HCT116 (cell line): Measurements from ENCODE around the gene BARX1.

ENCODE experiments used
- EGR1 ChIP-seq: IDR thresholded peaks from 2 replicates; pipeline ENCODE4 v1.6.1; 2012; ENCODE audit warnings: low read depth
- EZH2 ChIP-seq: fragments of 200-600 bp; sonication (generic); IDR thresholded peaks from 2 replicates; pipeline ENCODE4 v1.6.1; 2017; ENCODE audit warnings: antibody characterized with exemption, mixed run types
- FOSL1 ChIP-seq: IDR thresholded peaks from 2 replicates; pipeline ENCODE4 v1.6.1; 2012; ENCODE audit warnings: low read depth
- POLR2A ChIP-seq: IDR thresholded peaks from 2 replicates; pipeline ENCODE4 v1.7.0; 2011; ENCODE audit warnings: borderline replicate concordance; ENCODE audit not compliant: insufficient read depth, insufficient read length; ENCODE audit errors: extremely low read depth
- RAD21 ChIP-seq: IDR thresholded peaks from 2 replicates; pipeline ENCODE4 v1.6.1; 2012; ENCODE audit warnings: low read depth, mild to moderate bottlenecking
- YY1 ChIP-seq: IDR thresholded peaks from 2 replicates; pipeline ENCODE4 v1.6.1; 2011; ENCODE audit warnings: low read length, low read depth, moderate library complexity, mild to moderate bottlenecking; ENCODE audit not compliant: insufficient replicate concordance; ENCODE audit errors: extremely low read depth
- ZNF274 ChIP-seq: fragments of 200-500 bp; sonication (Bioruptor generic); IDR thresholded peaks from 2 replicates; pipeline ENCODE4 v1.6.1; 2014; ENCODE audit warnings: mild to moderate bottlenecking, low read depth, low read length, inconsistent platforms
- TF ChIP-seq, protein P1 (sequence below), 3 experiments: fragments of 200-600 bp in 1 of 3; sonication (generic) in 1 of 3; IDR thresholded peaks in 2 of 3; conservative IDR thresholded peaks in 1 of 3; 2 replicates each; pipeline ENCODE4 v1.5.1; 2012 to 2017; ENCODE audit warnings: low read depth in 2 of 3, low read length in 2 of 3, antibody characterized with exemption in 1 of 3, borderline replicate concordance in 1 of 3, control low read depth in 1 of 3, mild to moderate bottlenecking in 1 of 3, mixed read lengths in 1 of 3, mixed run types in 1 of 3, moderate library complexity in 1 of 3; ENCODE audit not compliant: insufficient read depth in 1 of 3
- TF ChIP-seq, protein P2 (sequence below): IDR thresholded peaks from 2 replicates; pipeline ENCODE4 v1.6.1; 2012; ENCODE audit warnings: low read depth
- TF ChIP-seq, protein P3 (sequence below): IDR thresholded peaks from 2 replicates; pipeline ENCODE4 v1.6.1; 2012

DNA sequence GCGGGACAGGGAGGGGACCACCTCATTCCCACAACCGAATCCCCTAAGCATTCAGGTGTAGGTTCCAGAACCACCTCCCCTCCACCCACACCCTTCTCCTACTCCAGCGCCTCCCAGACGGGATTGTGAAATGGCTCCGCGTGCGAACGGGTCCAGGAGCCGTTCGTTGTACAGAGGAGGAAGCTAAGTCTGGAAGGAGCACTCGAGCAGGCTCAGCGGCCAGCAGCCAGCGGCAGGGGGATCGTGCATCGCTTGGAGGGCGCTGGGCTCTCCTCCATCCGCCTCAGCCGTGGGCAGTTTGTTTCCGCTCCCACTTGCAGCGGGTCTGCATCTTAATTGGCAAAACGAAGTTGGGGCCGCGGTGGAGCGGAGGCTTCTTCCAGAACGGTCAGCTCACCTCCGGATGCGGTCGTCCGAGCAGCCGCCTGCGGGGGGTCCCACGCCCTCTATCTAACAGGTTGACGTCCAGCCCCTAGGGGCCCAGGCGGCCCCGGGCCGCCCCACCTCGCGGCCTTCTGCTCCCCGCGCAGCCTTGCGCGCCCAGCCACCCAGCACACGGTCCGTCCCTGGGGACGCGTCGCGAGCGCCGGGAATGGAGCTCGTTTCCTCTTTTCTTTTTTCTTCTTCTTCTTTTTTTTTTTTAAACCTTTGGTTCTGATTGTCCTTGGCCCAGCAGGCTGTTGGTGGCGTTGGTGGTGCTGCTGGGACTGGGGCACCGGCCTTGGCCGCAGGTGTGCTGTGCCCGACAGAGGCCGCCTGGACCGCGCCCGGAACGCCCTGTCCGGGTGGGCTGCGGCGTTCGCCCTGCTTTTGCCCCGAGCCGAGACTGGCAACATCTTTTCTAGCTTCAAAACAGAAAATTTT lies 3.9 kb upstream of the BARX1 start:
- TF ChIP-seq ZNF274 (no peak), POLR2A (no peak), EGR1 (no peak), RAD21 (no peak), FOSL1 (no peak), EZH2 (no peak), YY1 (no peak)
- TF ChIP-seq, protein P1, sequence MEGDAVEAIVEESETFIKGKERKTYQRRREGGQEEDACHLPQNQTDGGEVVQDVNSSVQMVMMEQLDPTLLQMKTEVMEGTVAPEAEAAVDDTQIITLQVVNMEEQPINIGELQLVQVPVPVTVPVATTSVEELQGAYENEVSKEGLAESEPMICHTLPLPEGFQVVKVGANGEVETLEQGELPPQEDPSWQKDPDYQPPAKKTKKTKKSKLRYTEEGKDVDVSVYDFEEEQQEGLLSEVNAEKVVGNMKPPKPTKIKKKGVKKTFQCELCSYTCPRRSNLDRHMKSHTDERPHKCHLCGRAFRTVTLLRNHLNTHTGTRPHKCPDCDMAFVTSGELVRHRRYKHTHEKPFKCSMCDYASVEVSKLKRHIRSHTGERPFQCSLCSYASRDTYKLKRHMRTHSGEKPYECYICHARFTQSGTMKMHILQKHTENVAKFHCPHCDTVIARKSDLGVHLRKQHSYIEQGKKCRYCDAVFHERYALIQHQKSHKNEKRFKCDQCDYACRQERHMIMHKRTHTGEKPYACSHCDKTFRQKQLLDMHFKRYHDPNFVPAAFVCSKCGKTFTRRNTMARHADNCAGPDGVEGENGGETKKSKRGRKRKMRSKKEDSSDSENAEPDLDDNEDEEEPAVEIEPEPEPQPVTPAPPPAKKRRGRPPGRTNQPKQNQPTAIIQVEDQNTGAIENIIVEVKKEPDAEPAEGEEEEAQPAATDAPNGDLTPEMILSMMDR (IDR thresholded peaks at IDR 0.05 in 2 of 3, conservative IDR thresholded peaks at IDR 0.05 in 1 of 3; ENCODE audit: borderline replicate concordance in 1 of 3, insufficient read depth in 1 of 3, low read depth in 2 of 3, low read length in 2 of 3), result no peak
- TF ChIP-seq, protein P2, sequence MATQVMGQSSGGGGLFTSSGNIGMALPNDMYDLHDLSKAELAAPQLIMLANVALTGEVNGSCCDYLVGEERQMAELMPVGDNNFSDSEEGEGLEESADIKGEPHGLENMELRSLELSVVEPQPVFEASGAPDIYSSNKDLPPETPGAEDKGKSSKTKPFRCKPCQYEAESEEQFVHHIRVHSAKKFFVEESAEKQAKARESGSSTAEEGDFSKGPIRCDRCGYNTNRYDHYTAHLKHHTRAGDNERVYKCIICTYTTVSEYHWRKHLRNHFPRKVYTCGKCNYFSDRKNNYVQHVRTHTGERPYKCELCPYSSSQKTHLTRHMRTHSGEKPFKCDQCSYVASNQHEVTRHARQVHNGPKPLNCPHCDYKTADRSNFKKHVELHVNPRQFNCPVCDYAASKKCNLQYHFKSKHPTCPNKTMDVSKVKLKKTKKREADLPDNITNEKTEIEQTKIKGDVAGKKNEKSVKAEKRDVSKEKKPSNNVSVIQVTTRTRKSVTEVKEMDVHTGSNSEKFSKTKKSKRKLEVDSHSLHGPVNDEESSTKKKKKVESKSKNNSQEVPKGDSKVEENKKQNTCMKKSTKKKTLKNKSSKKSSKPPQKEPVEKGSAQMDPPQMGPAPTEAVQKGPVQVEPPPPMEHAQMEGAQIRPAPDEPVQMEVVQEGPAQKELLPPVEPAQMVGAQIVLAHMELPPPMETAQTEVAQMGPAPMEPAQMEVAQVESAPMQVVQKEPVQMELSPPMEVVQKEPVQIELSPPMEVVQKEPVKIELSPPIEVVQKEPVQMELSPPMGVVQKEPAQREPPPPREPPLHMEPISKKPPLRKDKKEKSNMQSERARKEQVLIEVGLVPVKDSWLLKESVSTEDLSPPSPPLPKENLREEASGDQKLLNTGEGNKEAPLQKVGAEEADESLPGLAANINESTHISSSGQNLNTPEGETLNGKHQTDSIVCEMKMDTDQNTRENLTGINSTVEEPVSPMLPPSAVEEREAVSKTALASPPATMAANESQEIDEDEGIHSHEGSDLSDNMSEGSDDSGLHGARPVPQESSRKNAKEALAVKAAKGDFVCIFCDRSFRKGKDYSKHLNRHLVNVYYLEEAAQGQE, result no peak
- TF ChIP-seq, protein P3, sequence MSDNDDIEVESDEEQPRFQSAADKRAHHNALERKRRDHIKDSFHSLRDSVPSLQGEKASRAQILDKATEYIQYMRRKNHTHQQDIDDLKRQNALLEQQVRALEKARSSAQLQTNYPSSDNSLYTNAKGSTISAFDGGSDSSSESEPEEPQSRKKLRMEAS, result no peak
